Skeletal muscle satellite cell (primary cell): Measurements from ENCODE around the gene ZBTB17.
"Not testable (repeated sequence)": the region's sequence is repeated elsewhere in the genome, so short reads cannot be mapped to it uniquely, and the experiment has no call there.

ENCODE experiments used
- H3K27me3 ChIP-seq: 2 replicates; pipeline ENCODE4 v1.7.0; 2013; ENCODE audit warnings: low read length; ENCODE audit not compliant: control insufficient read depth, insufficient read depth
- H3K36me3 ChIP-seq: 2 replicates; pipeline ENCODE4 v1.7.0; 2013; ENCODE audit warnings: mild to moderate bottlenecking, control low read depth, low read length; ENCODE audit not compliant: insufficient read depth
- H3K4me1 ChIP-seq: 2 replicates; pipeline ENCODE4 v1.7.0; 2013; ENCODE audit warnings: low read length; ENCODE audit not compliant: control insufficient read depth, insufficient read depth
- H3K4me2 ChIP-seq: 2 replicates; pipeline ENCODE4 v1.7.0; 2013; ENCODE audit warnings: mild to moderate bottlenecking, low read length
- H3K4me3 ChIP-seq: 2 replicates; pipeline ENCODE4 v1.7.0; 2013; ENCODE audit warnings: low read length
- H3K9ac ChIP-seq: 2 replicates; pipeline ENCODE4 v1.7.0; 2013; ENCODE audit warnings: mild to moderate bottlenecking, low read depth, low read length, moderate library complexity
- H3K9me3 ChIP-seq: replicated peaks from 2 replicates; pipeline ENCODE4 v1.7.0; 2013; ENCODE audit warnings: mild to moderate bottlenecking, control low read depth, low read length

Gene ZBTB17

GRCh38 chr1:15933684-15934083 lies 42.2 kb downstream of the ZBTB17 start:
- no peak overlapping the region for H3K9ac ChIP-seq
- H3K4me2 ChIP-seq = no peak overlapping the region
- no peak overlapping the region for H3K4me3 ChIP-seq
- H3K4me1 ChIP-seq = peaks cover 12% of the 10 kb centered on the region
- no peaks in the 10 kb centered on the region for H3K9me3 ChIP-seq
- H3K27me3 ChIP-seq = no peaks in the 10 kb centered on the region
- H3K36me3 ChIP-seq = peaks cover 76% of the 10 kb centered on the region

GRCh38 chr1:15932612-15933011 lies 43.3 kb downstream of the ZBTB17 start:
- H3K4me1 ChIP-seq = peaks cover 7% of the 10 kb centered on the region
- no peak overlapping the region for H3K4me3 ChIP-seq
- peaks cover 81% of the 10 kb centered on the region for H3K36me3 ChIP-seq
- H3K27me3 ChIP-seq = no peaks in the 10 kb centered on the region
- no peak overlapping the region for H3K4me2 ChIP-seq
- no peaks in the 10 kb centered on the region for H3K9me3 ChIP-seq
- no peak overlapping the region for H3K9ac ChIP-seq

- Histone ChIP-seq H3K4me3 (no peak overlapping the region), H3K9me3 (no peaks in the 10 kb centered on the region), H3K36me3 (peaks cover 77% of the 10 kb centered on the region), H3K4me2 (no peak overlapping the region), H3K9ac (no peak overlapping the region), H3K27me3 (no peaks in the 10 kb centered on the region), H3K4me1 (no peaks in the 10 kb centered on the region)
These were observed 44.0 kb downstream of the ZBTB17 start for GRCh38 chr1:15931884-15932283.

- Histone ChIP-seq H3K4me1 (no peaks in the 10 kb centered on the region), H3K4me2 (no peak overlapping the region), H3K36me3 (peaks cover 77% of the 10 kb centered on the region), H3K9me3 (no peaks in the 10 kb centered on the region), H3K27me3 (no peaks in the 10 kb centered on the region), H3K4me3 (no peak overlapping the region), H3K9ac (no peak overlapping the region)
These were observed 44.5 kb downstream of the ZBTB17 start for GRCh38 chr1:15931401-15931800.

- H3K27me3 ChIP-seq = no peaks in the 10 kb centered on the region
- H3K9ac ChIP-seq = no peak overlapping the region
- peaks cover 10% of the 10 kb centered on the region for H3K4me1 ChIP-seq
- H3K9me3 ChIP-seq = no peaks in the 10 kb centered on the region
- no peak overlapping the region for H3K4me2 ChIP-seq
- peaks cover 63% of the 10 kb centered on the region for H3K36me3 ChIP-seq
- no peak overlapping the region for H3K4me3 ChIP-seq
These were observed 46.6 kb downstream of the ZBTB17 start for GRCh38 chr1:15928971-15929965.

GRCh38 chr1:15926448-15926847 lies 49.5 kb downstream of the ZBTB17 start:
- not testable (repeated sequence) for H3K9ac ChIP-seq, H3K27me3 ChIP-seq, H3K4me3 ChIP-seq, H3K4me2 ChIP-seq, H3K9me3 ChIP-seq
- Histone ChIP-seq H3K4me1 (peaks cover 24% of the 10 kb centered on the region), H3K36me3 (peaks cover 50% of the 10 kb centered on the region)

GRCh38 chr1:15923241-15923640 lies 52.7 kb downstream of the ZBTB17 start:
- H3K27me3 ChIP-seq = no peaks in the 10 kb centered on the region
- peak overlapping the region; percentile 32 for H3K9ac ChIP-seq
- peaks cover 25% of the 10 kb centered on the region for H3K36me3 ChIP-seq
- no peaks in the 10 kb centered on the region for H3K9me3 ChIP-seq
- H3K4me2 ChIP-seq = peak overlapping the region; percentile 32
- no peak overlapping the region for H3K4me3 ChIP-seq
- peaks cover 44% of the 10 kb centered on the region for H3K4me1 ChIP-seq

GRCh38 chr1:15918962-15919715 lies 56.8 kb downstream of the ZBTB17 start:
- H3K4me2 ChIP-seq = peak overlapping the region; percentile 60
- no peaks in the 10 kb centered on the region for H3K9me3 ChIP-seq
- no peak overlapping the region for H3K4me3 ChIP-seq
- peak overlapping the region; percentile 28 for H3K9ac ChIP-seq
- peaks cover 55% of the 10 kb centered on the region for H3K4me1 ChIP-seq
- H3K27me3 ChIP-seq = no peaks in the 10 kb centered on the region
- H3K36me3 ChIP-seq = peaks cover 22% of the 10 kb centered on the region

- Histone ChIP-seq H3K4me1 (peaks cover 42% of the 10 kb centered on the region), H3K9me3 (no peaks in the 10 kb centered on the region), H3K4me3 (no peak overlapping the region), H3K36me3 (peaks cover 17% of the 10 kb centered on the region), H3K4me2 (no peak overlapping the region), H3K27me3 (no peaks in the 10 kb centered on the region), H3K9ac (peak overlapping the region; percentile 2)
These were observed 59.0 kb downstream of the ZBTB17 start for GRCh38 chr1:15916916-15917315.

- Histone ChIP-seq H3K4me2 (peak overlapping the region; percentile 30), H3K36me3 (peaks cover 17% of the 10 kb centered on the region), H3K9ac (peak overlapping the region; percentile 17), H3K4me1 (peaks cover 42% of the 10 kb centered on the region), H3K27me3 (no peaks in the 10 kb centered on the region), H3K4me3 (no peak overlapping the region), H3K9me3 (no peaks in the 10 kb centered on the region)
These were observed 59.5 kb downstream of the ZBTB17 start for GRCh38 chr1:15916417-15916816.

- Histone ChIP-seq H3K4me1 (peaks cover 42% of the 10 kb centered on the region), H3K4me2 (peak overlapping the region; percentile 30), H3K9ac (peak overlapping the region; percentile 17), H3K27me3 (no peaks in the 10 kb centered on the region), H3K4me3 (no peak overlapping the region), H3K9me3 (no peaks in the 10 kb centered on the region), H3K36me3 (peaks cover 17% of the 10 kb centered on the region)
These were observed 59.9 kb downstream of the ZBTB17 start for GRCh38 chr1:15915991-15916390.
